NCI-H510A (cell line): Measurements from ENCODE around the gene HPS5.

Source experiments
- DNase-seq: peaks from one replicate; lab custom pipeline; 2025; lab: John Stamatoyannopoulos, UW

Gene HPS5

GRCh38 chr11:18317551-18317950 lies 4.4 kb downstream of the HPS5 start:
- no peak for DNase-seq

DNA sequence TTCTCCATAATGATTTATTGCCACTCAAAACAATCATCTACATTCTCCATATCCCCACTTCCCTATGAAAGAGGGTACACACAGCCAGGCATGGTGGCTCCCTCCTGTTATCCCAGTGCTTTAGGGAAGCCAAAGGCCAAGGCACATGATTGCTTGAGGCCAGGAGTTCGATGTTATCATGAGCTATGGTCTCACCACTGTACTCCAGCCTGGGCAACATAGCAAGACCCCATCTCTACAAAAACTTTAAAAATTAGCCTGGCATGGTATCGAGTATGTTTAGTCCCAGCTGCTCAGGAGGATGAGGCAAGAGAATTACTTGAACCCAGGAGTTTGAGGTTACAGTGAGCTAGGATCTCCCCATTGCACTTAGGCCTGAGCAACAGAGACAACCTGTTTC lies 6.0 kb downstream of the HPS5 start:
- DNase-seq = no peak

DNA sequence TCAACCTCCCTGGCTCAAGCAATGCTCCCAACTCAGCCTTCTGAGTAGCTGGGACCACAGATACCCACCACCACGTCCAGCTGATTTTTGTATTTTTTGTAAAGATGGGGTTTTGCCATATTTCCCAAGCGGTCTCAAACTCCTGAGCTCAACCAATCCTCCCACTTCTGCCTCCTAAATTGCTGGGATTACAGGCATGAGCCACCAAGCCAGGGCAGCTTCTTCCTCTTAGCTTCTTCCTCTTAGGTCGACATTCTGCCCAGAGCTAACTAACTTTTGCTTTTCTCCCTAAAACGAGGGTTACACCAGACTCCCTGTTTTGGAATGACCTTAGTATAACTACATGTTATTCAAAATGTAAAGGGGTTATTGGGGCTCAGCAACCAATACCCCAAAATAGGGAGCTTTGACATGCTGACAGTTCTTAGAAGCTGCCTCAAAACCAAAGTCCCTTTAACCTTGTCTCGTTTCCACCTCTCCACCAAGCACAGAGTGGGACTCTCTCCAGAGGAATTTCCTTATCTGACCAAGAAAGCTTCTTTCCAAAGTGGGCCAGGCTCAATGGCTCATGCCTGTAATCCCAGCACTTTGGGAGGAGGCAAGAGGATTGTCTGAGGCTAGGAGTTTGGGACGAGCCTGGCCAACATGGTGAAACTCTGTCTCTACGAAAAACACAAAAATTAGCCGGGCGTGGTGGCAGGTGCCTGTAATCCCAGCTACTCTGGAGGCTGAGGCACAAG lies 7.0 kb downstream of the HPS5 start:
- no peak for DNase-seq

GRCh38 chr11:18313965-18314763 lies 7.8 kb downstream of the HPS5 start:
- no peak for DNase-seq

GRCh38 chr11:18312663-18313420 lies 9.1 kb downstream of the HPS5 start:
- DNase-seq = no peak

DNA sequence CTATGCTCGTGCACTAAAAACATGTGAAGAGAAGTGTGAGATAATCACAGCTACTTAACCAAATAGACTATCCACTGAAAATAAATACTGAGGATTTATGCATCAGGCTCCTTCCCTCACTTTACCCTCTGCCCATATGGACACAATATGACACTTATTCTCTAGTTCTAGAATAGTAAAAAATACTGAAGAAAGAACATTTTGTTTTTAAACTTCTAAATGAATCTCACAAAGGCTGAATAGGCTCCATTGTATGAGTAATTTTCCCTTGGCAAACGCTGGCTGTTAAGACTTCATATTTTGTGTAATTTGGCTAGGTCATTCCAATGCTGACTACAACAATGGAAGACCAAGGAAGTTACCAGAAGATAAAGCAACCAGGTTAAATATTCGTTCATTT lies 9.9 kb downstream of the HPS5 start:
- DNase-seq = no peak

DNA sequence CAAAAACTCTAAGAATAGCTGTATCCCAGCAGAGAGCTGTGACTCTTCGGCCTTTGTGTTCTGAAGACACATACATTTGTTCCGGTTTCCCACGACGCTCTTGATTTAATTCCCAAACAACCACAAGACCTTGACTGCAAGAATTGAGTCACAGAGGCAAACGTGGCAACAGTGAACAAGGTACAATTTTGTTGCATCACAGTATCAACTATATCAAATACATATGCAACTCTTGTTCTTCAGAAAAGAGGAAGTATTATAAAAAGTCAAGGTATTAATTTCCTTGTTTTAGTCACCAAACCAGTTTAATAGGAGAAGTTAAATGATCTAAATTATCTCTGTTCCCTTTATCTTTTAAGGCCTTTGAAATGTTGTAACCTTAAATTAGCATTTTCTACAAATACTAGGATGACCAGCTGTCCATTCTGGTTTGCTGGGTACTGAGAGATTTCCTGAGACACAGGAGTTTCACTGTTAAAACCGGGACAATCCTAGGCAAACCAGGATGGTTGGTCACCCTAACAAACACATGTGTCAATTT lies 11.1 kb downstream of the HPS5 start:
- no peak for DNase-seq

DNA sequence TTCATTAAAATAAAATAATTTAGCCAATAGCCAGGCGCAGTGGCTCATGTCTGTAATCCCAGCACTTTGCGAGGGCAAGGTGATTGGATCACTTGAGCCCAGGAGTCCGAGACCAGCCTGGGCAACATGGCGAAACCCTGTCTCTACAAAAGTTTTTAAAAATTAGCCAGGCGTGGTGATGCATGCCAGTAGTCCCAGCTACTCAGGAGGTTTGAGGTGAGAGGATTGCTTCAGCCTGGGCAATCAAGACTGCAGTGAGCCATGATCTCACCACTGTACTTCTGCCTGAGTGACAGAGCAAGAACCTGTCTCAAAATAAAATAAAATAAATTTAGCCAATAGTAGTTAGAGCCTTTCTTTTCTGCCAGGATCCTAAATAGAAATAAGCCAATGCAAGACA lies 12.2 kb downstream of the HPS5 start:
- DNase-seq = no peak

DNA sequence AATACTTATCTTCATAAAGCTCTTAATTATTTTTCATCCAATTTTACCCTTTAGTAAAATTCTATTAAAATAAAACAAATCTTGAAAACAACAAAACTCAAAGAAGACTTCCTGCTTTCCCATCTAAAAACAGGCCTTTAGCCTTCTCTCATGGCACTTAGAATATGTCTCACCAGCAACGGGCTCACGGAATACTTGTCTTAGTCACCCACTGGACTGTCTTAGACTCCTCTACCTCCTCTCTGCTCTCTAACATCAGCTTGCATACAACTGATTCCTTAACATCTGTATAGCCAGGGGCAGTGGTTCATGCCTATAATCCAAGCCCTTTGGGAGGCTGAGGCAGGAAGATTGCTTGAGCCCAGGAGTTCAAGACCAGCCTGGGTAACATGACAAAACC lies 13.7 kb downstream of the HPS5 start:
- DNase-seq = no peak

DNA sequence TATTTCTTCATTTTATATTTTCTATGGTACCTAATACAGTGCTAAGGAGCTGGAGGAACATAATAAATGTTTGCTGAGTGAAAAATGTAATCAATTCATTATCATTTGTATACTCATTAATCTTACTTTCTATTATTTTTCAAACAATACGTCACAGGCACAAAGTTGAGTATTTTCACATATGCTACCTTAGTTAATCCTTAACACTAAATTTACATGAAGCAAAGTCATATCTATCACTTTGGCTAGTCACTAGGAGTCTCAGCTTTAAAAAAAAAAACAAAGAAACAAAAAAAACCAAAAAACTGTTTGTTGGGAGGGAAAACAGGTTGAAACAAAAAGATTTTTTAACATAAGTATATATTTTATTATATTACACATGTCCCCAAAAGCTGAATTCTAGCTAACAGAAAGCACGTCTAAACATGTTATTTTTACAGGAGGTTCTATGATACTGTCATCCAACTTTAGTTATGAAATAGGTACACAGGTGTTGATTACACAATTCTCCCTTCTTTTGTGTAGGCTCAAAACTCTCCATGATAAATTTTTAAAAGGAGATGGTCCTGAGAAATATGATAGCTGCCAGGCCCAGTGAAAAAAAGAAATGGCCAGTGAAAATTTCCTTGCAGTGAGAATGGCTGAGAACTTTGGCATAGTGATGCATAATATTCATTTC lies 14.3 kb downstream of the HPS5 start:
- no peak for DNase-seq

DNA sequence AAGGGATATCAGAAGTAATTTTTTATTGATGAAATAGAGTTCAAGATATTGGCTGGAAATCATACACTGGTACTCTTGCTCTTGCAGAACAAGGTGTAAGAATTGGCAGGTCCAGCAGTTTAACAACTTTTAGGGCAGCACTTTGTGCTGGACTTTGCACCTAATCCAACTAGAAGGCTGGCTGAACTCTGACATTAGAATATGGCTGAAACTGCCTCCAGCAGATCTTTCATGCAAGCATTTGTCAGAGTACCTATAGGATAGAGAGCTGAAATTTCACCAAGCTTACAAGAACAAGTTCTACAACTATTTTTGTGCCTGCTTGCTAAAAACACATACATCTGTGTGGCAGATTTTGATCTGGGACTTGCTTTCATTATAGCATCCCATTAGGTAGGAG lies 17.2 kb downstream of the HPS5 start:
- no peak for DNase-seq

DNA sequence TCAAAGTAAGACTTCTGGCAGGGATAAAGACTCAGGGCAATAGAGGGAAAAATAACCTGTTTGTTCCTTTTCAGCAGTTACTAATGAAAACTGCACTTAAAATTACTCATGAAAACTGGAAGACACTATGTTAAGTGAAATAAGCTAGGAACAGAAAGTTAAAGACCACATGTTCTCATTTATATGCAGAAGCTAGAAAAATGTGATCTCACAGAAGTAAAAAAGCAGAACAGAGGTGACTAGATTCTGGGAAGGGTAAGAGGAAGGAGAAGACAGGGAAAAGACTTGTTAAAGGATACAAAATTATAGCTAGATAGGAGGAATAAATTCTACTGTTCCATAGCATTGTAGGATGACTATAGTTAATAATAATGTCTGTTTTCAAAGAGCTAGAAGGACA lies 22.2 kb downstream of the HPS5 start:
- no peak for DNase-seq

DNA sequence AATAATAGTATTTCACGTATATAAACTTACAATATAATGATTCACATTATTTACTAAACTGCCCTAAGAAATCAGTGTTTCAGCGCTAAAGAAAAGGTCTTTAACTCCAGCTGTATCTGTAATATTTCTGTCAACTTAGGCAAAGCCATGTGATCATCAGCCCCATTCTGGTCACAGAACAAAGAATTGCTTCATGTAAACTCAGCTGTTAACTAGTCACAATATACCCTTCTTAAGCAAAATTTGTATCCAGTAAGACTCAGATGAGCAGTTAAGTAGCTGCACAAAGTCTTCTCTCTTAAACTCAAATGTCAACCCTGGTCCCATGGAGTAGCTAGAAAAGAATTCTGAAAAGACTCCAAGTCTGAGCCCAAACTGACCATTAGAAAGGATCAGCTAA lies 26.6 kb downstream of the HPS5 start:
- no peak for DNase-seq

GRCh38 chr11:18294862-18295261 lies 27.1 kb downstream of the HPS5 start:
- no peak for DNase-seq

- no peak for DNase-seq
Observed at GRCh38 chr11:18288911-18289310, 33.0 kb downstream of the HPS5 start.

DNA sequence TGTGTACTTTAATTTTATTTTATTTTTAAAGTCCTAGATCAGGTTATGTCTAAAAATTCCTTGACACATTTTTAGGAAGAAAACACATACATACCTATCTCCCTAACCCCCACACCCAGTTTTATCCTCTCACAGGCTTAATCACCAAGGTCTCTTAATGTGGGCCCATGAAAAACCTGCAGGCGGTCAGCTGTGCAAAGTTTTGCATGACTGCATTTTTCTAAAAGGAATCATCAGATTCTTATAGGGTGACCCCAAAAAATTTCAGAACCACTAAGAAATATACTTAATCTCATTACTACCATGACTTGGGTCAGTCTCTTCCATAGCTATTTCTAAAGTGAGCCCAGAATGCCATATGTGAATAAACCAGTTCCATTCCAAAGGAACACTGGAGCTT lies 36.1 kb downstream of the HPS5 start:
- no peak for DNase-seq

DNA sequence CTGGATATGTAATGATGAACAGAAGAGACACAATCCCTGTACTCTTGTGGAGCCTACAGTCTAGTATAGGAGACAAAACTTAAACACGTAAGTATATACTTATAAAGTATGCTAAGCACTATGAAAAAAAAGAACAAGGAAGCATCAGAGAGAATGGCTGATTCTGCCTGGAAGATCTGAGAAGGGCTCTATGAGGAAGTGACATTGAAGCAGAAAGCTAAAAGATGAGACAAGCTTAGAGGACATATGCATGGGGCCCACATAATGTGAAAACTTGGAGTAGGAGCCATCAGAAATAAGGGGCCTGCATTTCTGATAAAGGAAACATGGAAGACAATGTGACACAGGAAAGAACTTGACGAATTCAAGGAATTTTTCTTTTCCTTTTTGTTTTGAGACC lies 39.3 kb downstream of the HPS5 start:
- no peak for DNase-seq

GRCh38 chr11:18280438-18281045 lies 41.4 kb downstream of the HPS5 start:
- no peak for DNase-seq

DNA sequence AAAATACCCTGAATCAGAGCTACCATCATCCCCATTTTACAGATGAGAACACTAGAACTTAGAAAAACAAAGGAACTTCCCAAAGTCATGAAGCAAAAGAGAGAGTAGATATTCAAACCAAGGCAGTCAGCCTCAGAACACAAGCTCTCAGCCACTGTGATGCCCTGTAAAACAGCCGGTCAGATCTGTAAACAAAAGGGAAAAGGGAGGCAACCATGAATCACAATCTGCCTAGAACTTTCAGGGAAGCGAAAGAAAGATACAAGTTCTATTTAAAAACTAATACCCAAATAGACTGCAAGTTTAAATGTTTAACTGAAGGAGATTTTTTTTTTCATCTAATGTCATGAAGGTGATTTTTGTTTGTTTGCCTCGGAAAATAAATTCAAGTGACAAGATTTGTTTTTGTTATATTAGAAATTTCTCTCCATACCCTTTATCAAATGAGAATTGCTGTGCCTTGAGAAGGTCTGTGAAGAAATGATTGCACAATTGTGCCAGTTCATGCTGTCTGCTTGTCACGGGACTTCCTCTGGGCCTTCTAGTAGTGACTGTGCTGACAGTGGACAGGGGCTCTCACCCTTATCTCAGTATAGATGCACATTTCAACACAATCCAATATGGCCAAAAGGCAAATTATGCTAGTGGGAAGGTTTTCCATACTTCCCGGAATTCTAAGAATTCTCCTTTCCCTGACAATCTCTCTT lies 44.2 kb downstream of the HPS5 start:
- DNase-seq = no peak

GRCh38 chr11:18271206-18271605 lies 50.7 kb downstream of the HPS5 start:
- no peak for DNase-seq

DNA sequence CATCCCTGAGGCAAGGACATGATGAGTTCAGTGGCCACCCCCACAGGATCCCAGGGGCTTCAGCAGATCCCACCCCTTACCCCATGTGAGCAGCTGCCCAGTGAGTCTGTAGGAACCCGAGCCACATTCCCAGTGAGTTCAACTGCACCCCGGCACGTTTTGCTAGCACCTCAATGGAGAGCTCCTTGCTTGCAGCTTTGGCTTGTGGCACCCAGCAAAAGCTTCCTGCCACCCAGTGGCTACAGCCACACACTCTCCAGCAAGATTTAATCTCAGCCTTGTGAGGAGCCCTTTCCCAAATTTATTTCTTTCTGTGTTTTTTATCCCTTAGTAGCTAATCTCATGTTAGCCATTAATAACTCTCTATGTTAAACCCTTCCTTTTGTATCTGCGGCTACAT lies 51.8 kb downstream of the HPS5 start:
- DNase-seq = no peak
